GM18526 (cell line): ENCODE data around the gene CHMP2B.

Source experiments
- POLR2A ChIP-seq: IDR thresholded peaks from 3 replicates; pipeline ENCODE4 v1.6.1; 2011; ENCODE audit not compliant: insufficient read length; ENCODE audit errors: extremely low read depth

Gene CHMP2B, protein sequence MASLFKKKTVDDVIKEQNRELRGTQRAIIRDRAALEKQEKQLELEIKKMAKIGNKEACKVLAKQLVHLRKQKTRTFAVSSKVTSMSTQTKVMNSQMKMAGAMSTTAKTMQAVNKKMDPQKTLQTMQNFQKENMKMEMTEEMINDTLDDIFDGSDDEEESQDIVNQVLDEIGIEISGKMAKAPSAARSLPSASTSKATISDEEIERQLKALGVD

DNA sequence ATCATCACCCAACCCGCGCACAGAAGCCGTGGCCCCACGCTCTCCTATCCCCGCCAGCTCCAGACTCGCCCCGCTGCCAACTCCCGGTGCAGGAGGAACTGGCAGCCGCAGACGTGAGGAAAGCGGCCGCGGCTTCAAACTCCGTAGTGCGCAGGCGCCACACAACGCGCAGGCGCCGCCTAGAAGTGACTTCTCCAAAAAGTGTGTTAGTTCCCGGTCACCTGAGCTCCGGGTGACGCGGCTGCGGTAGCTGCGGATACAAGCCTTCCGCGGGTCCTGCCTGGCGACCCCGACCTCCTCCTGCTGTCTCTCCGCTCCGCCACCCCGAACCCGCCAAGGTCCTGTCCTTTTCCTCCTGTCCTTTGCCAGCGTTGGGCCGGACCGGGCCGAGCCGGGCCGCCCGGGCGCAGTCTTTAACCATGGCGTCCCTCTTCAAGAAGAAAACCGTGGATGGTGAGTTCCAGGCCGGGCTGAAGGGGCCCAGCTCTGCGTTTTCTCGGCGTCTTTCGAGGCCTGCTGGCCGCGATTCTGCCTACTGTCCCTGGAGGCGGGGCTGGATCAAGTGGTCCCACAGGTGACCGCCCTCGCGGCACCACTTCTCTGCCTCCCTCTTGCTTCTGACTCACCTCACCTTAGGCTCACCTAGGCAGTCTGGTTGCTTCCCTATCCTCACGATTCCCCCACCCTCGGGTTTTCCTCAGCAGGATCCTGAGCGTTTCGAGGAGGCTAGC, at the start of gene CHMP2B:
Gene CHMP2B (plus strand): TSS at position 206 of the 731 bp plus-strand sequence. CDS start 214 bp downstream, at position 420.
- TF ChIP-seq POLR2A, result peak; percentile 71

DNA sequence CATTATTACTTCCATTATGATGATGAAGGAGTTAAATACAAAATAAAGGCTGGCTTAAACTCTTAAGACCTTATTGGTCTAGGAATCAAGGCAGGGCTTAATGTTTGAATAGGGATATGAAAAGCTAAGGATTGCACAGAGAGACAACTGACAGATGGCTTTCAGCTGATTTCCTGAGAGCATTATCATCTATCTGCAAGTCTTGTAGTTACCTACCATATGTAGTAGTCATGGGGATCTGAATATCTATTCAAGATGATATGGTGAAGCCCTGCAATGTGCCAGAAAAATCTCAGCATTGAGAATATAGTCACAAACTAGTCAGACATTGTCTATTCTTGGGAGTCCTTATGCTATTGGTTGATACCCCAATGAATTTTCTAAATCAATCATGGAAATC, 47.5 kb upstream of the CHMP2B start:
- TF ChIP-seq POLR2A, result no peak

DNA sequence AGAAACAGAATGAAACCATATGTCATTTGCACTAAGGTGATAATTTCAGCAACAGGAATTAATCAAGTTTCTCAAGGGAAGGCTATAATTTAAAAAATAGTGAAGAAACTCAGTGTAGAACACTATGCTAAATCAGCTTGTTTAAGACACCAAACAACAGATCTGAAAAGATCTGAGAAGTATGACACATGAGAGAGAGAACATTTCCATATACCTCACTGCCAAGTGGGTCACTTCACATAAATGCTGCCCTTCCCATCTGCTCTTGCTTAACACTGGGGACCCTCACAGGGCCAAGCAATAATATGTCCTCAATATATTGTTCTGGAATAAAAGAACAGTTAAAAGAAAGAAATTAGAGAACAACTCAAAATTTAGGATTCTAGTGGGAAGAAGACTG, 45.6 kb upstream of the CHMP2B start:
- no peak for TF ChIP-seq POLR2A

DNA sequence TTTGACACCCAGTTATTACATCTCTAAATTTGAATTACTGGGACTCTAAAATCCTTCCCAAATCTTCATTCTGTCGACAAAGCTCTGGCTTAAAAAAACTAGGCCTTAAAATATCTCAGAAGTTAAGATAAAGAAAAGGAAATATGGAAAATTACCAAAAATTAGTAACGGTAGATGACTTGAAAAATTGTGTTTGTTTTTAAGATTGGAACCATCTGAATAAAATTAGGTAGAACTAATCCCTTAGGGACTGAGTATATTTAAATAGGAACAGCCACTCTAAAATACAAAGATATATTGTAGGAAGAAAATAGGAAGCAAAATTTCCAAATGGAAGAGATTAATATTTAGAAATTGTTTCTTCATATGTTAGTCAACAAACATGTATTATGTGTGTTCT, 45.1 kb upstream of the CHMP2B start:
- no peak for TF ChIP-seq POLR2A

DNA sequence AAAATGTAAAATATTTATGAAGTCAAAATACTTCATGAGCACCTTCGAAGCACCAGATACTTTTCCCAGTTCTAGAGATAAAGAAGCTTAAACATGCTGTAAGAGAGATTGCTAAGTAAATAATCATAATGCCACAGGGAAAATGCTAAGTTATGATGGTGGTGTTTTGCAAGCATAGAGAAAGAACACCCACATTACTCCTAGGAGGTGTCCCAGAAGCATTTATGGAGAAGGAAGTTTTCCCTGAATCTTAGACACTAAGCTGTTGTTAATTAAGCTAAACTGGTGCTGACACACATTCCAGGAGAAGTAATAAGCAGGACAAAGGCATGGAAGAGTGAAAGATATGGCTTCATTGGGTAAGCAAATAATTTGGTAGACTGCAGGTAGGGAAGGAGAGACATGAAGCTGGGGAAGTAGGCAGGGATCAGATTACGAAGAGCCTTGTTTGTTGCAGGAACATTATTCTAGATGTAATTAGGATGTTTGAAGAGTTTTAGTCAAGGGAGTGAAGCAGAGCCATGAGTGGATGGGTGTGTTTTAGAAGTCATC, 40.4 kb upstream of the CHMP2B start:
- TF ChIP-seq POLR2A, result no peak

DNA sequence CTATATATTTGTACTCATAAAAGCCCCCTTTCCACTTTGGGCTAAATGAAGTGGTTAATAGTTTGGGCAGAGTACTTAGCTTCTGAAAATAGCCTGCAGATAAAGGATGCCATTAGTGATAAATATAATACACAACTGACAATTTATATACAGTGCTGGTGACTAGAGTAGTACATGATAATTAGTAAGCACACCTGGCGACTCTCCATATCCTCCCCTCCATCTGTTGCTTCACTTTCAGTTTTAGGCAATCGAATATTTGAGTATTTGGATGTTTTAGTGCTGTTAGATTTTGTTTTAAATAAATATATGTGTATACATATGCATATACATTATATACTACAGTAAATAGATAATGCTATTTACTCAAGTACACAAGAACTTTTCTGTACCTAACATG, 35.9 kb upstream of the CHMP2B start:
- TF ChIP-seq POLR2A, result no peak

DNA sequence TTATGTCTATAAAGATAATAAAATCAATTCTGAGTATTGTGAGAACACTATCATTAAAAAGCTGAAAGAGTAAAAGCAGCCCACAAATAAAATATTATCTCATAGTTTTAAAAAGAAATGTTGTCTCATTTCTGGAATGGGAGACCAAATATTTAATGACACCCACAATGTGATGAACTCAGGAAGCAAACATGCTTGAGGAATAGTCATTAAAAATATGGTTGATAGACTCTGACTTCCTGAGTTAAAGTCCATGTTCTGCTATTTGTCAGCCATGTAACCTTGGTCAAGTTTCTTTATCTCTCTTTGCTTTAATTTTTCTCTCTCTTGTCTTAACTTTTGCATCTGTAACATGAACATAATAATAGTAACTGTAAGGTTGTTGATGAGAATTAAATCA, 35.5 kb upstream of the CHMP2B start:
- no peak for TF ChIP-seq POLR2A

DNA sequence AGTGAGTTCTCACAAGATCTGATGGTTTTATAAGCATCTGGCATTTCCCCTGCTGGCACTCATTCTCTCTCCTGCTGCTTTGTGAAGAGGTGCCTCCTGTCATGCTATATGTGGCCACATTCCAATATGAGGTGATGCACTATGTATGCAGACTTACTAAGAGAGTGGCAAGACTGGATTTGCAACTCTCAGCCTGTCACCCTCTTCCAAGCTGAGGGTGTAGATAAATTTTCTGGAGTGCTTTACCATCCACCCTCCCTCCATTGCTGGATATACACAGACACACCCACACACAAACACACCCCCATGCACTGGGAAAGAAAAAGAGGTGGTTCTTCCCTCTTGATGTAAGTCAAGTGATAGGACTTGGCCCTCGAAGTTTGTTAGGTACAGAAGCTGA, 30.2 kb upstream of the CHMP2B start:
- no peak for TF ChIP-seq POLR2A

DNA sequence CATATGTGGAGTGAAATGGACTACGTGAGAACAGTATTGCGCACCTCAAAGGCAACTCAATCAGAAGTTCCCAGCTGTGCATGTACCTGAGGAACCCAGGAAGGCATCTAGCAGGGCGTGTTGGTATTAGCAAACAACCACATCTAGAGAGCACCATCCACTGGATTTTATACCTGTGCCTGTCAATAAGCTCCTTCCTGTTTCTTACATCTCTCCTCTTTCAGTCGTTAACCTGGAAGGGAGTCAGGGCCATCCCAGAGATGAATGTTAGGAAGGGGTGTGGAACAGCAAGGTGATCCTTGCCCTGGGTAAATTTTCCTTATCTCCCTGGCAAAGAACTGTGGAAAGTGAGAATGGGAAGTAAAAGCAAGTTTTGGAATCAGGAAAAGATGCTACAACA, 29.6 kb upstream of the CHMP2B start:
- TF ChIP-seq POLR2A, result no peak

DNA sequence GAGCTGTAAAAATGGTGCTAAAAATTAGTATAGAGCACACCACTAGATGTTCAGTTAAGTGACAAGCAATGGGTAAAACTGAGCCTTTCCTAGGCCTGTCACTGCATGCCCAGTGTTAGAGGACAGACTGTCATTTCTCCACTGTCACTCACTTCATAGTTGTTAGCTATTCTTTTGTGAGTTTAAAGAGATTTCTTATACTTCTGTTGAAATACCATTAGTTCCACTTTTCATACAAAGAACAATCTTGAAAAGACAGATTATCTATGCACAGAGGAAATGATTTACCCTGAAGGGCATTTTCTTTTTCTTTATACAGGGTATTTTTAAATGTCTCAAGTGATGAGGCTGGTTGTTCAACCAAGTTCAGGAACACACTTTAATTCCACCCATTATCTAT, 28.3 kb upstream of the CHMP2B start:
- no peak for TF ChIP-seq POLR2A

DNA sequence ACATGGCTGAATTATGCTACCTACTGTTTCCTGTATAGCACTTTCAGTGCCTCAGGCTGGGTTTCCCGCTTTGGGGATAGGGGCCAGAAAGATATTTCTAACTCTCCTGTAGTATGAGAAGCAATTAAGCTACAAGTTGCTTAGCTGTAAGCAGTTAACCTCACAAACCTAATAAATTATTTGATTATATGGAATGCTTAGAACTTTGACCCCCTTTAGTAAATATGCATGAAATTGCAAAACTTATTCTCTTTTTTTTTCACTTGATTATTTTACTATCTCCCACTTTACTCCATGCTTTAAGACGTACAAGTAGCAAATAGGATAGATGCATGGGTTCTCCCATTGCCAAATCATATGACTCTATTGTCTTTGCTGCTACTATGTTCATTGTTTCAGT, 27.5 kb upstream of the CHMP2B start:
- TF ChIP-seq POLR2A, result no peak

DNA sequence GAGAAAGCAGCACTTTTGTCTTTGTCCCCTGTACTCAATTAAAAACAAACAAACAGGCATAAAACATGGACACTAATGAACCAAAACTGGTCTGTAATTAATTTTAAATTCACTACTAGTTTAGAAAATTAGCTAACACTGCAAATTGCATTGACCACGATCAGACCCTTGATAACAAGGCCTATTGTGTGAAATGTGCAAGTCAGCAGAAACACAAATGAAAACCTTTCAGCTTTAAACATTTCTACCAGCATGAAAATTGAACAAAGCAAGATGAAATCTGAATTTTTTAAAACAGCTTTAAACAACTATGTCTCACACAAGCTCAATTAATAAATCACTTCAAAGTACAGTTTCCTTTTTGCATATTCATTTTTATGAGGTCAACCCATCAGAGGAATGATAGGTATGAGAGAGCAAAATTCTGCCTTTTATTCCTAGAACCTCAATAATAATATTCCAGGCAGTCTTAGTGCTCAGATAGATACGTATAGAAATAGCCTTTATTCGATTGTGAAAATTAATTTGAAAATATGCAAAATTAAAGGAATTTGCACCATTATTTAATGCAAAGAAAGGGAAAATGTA, 27.0 kb upstream of the CHMP2B start:
- no peak for TF ChIP-seq POLR2A

DNA sequence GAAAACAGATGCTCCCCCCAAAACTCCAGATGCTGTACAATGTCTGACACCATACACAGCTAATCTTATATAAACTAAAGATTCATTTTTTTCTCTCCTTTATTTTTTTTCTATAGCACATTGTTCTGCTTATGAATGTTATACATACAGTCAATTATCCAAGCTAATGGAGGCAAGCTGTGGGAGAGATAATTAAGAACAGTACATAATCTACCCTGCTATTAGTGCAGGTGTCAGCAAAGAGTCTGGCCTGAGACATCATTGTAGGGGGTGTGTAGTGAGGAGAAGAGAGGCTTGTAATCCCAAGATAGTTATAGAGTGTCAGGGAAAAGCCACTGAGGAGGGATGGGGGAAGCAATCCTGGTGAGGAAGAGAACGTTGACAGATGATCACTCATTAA, 25.4 kb upstream of the CHMP2B start:
- TF ChIP-seq POLR2A, result no peak

DNA sequence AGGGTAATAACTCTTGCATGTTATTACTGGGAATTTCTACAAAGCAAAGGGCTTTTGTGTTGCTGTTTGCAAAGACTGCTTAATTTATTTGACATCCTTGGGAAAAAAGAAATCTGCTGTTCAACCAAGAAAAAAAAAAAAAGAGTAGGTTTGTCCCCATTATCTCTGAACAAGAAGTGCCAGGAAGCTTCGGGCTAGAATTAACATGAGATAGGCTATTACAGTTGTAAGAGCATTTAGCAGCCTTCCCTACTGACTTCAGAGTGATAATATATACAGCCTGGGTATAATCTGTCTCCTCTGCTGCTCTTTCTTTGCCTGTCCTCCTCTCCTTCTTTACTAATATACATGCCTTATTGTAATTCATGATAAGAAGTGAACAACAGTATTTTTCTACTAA, 23.3 kb upstream of the CHMP2B start:
- no peak for TF ChIP-seq POLR2A

DNA sequence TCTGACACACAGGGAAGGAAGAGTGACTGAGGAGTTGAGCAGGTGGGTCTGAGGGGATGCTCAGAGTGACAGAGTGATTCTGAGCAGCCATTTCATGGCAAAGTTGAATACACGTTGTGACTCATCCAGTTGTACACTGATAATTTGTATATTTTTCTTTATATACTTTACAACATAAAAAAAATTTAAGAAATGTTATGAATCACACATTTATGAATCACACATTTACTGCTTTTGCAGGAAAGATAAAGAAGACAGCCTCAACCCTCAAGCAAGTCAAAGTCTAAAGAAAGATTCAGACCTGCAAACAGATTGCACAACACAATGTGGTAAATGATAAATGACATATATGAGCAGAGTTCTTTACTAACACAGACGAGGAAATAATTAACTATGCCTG, 21.0 kb upstream of the CHMP2B start:
- TF ChIP-seq POLR2A, result no peak

DNA sequence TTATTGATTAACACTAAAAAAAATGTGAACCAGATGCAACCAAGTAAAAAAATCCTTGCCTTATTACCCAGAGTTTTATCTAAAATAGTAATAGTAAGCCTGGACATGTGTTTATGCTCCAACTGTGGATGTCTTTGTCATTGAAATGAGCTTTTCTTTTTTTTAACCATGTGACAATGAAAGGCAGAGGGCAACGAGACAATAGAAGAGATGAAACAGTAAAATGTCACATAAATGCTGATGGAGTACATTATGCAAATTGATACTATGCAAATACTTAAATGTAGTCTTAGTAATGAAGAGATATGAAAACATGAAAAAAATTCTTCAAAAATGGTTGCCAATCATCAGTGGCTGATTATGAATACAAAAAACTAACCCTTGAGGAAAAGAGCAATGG, 20.5 kb upstream of the CHMP2B start:
- no peak for TF ChIP-seq POLR2A
